SK-N-SH (cell line): ENCODE measurements around the gene NADK. TPM values are rescaled to one million over a fixed set of nuclear protein-coding genes. Genes with fewer than 3 reads are reported as not detected.
"Not testable (repeated sequence)": the region's sequence is repeated elsewhere in the genome, so short reads cannot be mapped to it uniquely, and the experiment has no call there.

Experiments used
- CTCF ChIA-PET: fragments of 300-600, 350-600 bp; formaldehyde crosslinking; extraction: SDS; loops from one replicate; lab custom pipeline; 2021; lab: Yijun Ruan, JAX
- POLR2A ChIA-PET: fragments of 350-600 bp; sonication (Branson Sonifier 250); formaldehyde crosslinking; extraction: SDS; loops from one replicate; lab custom pipeline; 2020; ENCODE audit warnings: antibody characterized with exemption, inconsistent platforms; lab: Yijun Ruan, JAX
- DNase-seq: peaks from one replicate; pipeline ENCODE4 v3.0.0; 2012
- H2AFZ ChIP-seq: fragments of 200-600 bp; sonication (generic); 2 replicates; pipeline ENCODE4 v1.8.1; 2016; ENCODE audit warnings: antibody characterized with exemption, mild to moderate bottlenecking, low read depth
- H3F3A ChIP-seq: fragments of 200-600 bp; sonication (generic); replicated peaks from 2 replicates; pipeline ENCODE3; 2016; ENCODE audit warnings: antibody characterized with exemption, mild to moderate bottlenecking; ENCODE audit not compliant: insufficient read depth
- H3K27ac ChIP-seq, 2 experiments: fragments of 200-500 bp in 1 of 2; fragments of 200-600 bp in 1 of 2; sonication (Bioruptor generic) in 1 of 2; sonication (generic), shearing (Covaris generic) in 1 of 2; 2 replicates each; pipeline versions ENCODE4 v1.5.1 to v1.6.1; 2014 to 2016; ENCODE audit warnings: low read depth in 2 of 2, inconsistent platforms in 1 of 2, low read length in 1 of 2, mild to moderate bottlenecking in 1 of 2, mixed read lengths in 1 of 2
- H3K27me3 ChIP-seq: fragments of 200-600 bp; sonication (generic), shearing (Covaris generic); 2 replicates; pipeline ENCODE4 v1.6.1; 2016; ENCODE audit warnings: mixed run types; ENCODE audit not compliant: insufficient read depth
- H3K36me3 ChIP-seq, 2 experiments: fragments of 200-500 bp in 1 of 2; fragments of 200-600 bp in 1 of 2; sonication (Bioruptor generic) in 1 of 2; sonication (generic) in 1 of 2; replicated peaks in 1 of 2; 2 replicates each; pipeline versions ENCODE3 to v1.5.1; 2014 to 2016; ENCODE audit warnings: low read length in 1 of 2, mild to moderate bottlenecking in 1 of 2; ENCODE audit not compliant: insufficient read depth in 2 of 2, control insufficient read depth in 1 of 2
- H3K4me1 ChIP-seq, 2 experiments: fragments of 200-500 bp in 1 of 2; fragments of 200-600 bp in 1 of 2; sonication (Bioruptor generic) in 1 of 2; sonication (generic), shearing (Covaris generic) in 1 of 2; 2 replicates each; pipeline versions ENCODE4 v1.5.1 to v1.6.1; 2014 to 2016; ENCODE audit warnings: low read depth in 1 of 2, low read length in 1 of 2, mixed run types in 1 of 2; ENCODE audit not compliant: insufficient read depth in 2 of 2, control insufficient read depth in 1 of 2
- H3K4me2 ChIP-seq: fragments of 200-600 bp; sonication (generic), shearing (Covaris generic); 2 replicates; pipeline ENCODE4 v1.6.1; 2017; ENCODE audit warnings: mixed run types
- H3K4me3 ChIP-seq, 2 experiments: fragments of 200-500 bp in 1 of 2; fragments of 200-600 bp in 1 of 2; sonication (Bioruptor generic) in 1 of 2; sonication (generic), shearing (Covaris generic) in 1 of 2; 2 replicates each; pipeline versions ENCODE4 v1.5.1 to v1.8.1; 2014 to 2016; ENCODE audit warnings: low read depth in 2 of 2, inconsistent platforms in 1 of 2, low read length in 1 of 2, mild to moderate bottlenecking in 1 of 2, mixed read lengths in 1 of 2, moderate library complexity in 1 of 2
- H3K79me2 ChIP-seq: fragments of 200-600 bp; sonication (generic); 2 replicates; pipeline ENCODE4 v1.8.1; 2017; ENCODE audit warnings: mild to moderate bottlenecking; ENCODE audit not compliant: insufficient read depth
- H3K9ac ChIP-seq: fragments of 200-600 bp; sonication (generic); 2 replicates; pipeline ENCODE4 v1.6.1; 2017; ENCODE audit warnings: mixed run types
- H3K9me2 ChIP-seq: fragments of 200-600 bp; sonication (generic); 2 replicates; pipeline ENCODE4 v1.6.1; 2017; ENCODE audit warnings: mixed run types
- H3K9me3 ChIP-seq: fragments of 200-600 bp; sonication (generic); 2 replicates; pipeline ENCODE4 v1.6.1; 2017; ENCODE audit warnings: mixed run types, mild to moderate bottlenecking, moderate library complexity
- H4K20me1 ChIP-seq: fragments of 200-600 bp; sonication (generic); 2 replicates; pipeline ENCODE4 v1.6.1; 2017; ENCODE audit warnings: mild to moderate bottlenecking, mixed run types; ENCODE audit not compliant: insufficient read depth
- EP300 ChIP-seq, 2 experiments: IDR thresholded peaks; 2 replicates each; pipeline versions ENCODE4 v1.4.0 to v1.6.1; 2012; ENCODE audit warnings: borderline replicate concordance in 1 of 2, low read depth in 1 of 2, low read length in 1 of 2
- EZH2phosphoT487 ChIP-seq: fragments of 200-600 bp; sonication (generic); IDR thresholded peaks from 2 replicates; pipeline ENCODE4 v1.6.1; 2017; ENCODE audit warnings: low read depth, mixed run types, mild to moderate bottlenecking, antibody characterized with exemption, moderate library complexity, borderline replicate concordance
- FOSL2 ChIP-seq: IDR thresholded peaks from 2 replicates; pipeline ENCODE4 v1.4.0; 2012; ENCODE audit warnings: low read depth, mild to moderate bottlenecking, moderate library complexity, borderline replicate concordance
- FOXJ3 ChIP-seq: sonication (generic); formaldehyde crosslinking; IDR thresholded peaks from 2 replicates; pipeline ENCODE4 v1.5.1; 2020; ENCODE audit warnings: mild to moderate bottlenecking, missing genetic modification reagents
- MEF2A ChIP-seq: IDR thresholded peaks from 2 replicates; pipeline ENCODE4 v1.4.0; 2012; ENCODE audit warnings: low read depth, borderline replicate concordance
- MXI1 ChIP-seq: IDR thresholded peaks from 2 replicates; pipeline ENCODE4 v1.6.1; 2012; ENCODE audit warnings: mild to moderate bottlenecking, low read depth, low read length, improper control_type of control experiment
- NRF1 ChIP-seq: IDR thresholded peaks from 2 replicates; pipeline ENCODE4 v1.6.1; 2012; ENCODE audit warnings: low read depth, mild to moderate bottlenecking, low read length
- POLR2AphosphoS5 ChIP-seq: IDR thresholded peaks from 2 replicates; pipeline ENCODE4 v1.6.1; 2012; ENCODE audit warnings: low read depth, low read length
- RAD21 ChIP-seq: IDR thresholded peaks from 2 replicates; pipeline ENCODE4 v1.6.1; 2012; ENCODE audit warnings: mild to moderate bottlenecking, low read length
- RCOR1 ChIP-seq: fragments of 150-350 bp; IDR thresholded peaks from 2 replicates; pipeline ENCODE4 v1.6.1; 2017; ENCODE audit warnings: antibody characterized with exemption, low read length
- RFX5 ChIP-seq: IDR thresholded peaks from 2 replicates; pipeline ENCODE4 v1.6.1; 2012; ENCODE audit warnings: mild to moderate bottlenecking, improper control_type of control experiment, low read length
- SIN3A ChIP-seq: IDR thresholded peaks from 2 replicates; pipeline ENCODE4 v1.6.1; 2012; ENCODE audit warnings: low read depth, mild to moderate bottlenecking, low read length, moderate library complexity, borderline replicate concordance
- TAF1 ChIP-seq: IDR thresholded peaks from 2 replicates; pipeline ENCODE4 v1.6.1; 2012; ENCODE audit warnings: low read depth, mild to moderate bottlenecking, low read length, moderate library complexity, borderline replicate concordance
- TEAD4 ChIP-seq: IDR thresholded peaks from 2 replicates; pipeline ENCODE4 v1.4.0; 2012; ENCODE audit warnings: mild to moderate bottlenecking, borderline replicate concordance; ENCODE audit not compliant: insufficient read depth
- YY1 ChIP-seq: IDR thresholded peaks from 2 replicates; pipeline ENCODE4 v1.4.0; 2012; ENCODE audit warnings: low read depth, mild to moderate bottlenecking
- WGBS: methylation state at CpG from one replicate; pipeline ENCODE4 v1.1.6; 2017; ENCODE audit warnings: low lambda C conversion rate; 5-methylcytosine and 5-hydroxymethylcytosine counted together
- polyA plus RNA-seq, 3 experiments: library from polyadenylated mRNA; depleted of rRNA; stranded (reverse); fragments of >200 nt; gene quantifications; 2 replicates each; pipeline ENCODE4 v1.2.3, GENCODE V29; 2012
- TF ChIP-seq, protein P1 (sequence below): fragments of 150-350 bp; IDR thresholded peaks from 2 replicates; pipeline ENCODE4 v1.6.1; 2017; ENCODE audit warnings: antibody characterized with exemption, low read length, low read depth, borderline replicate concordance
- TF ChIP-seq, protein P2 (sequence below): fragments of 200-600 bp; sonication (generic); IDR thresholded peaks from 2 replicates; pipeline ENCODE4 v1.6.1; 2017; ENCODE audit warnings: antibody characterized with exemption, mild to moderate bottlenecking, moderate library complexity

The NADK gene
- polyA plus RNA-seq, 1 of the 3 experiments (the other 2 are of a cell fraction) = 70.4 TPM

DNA sequence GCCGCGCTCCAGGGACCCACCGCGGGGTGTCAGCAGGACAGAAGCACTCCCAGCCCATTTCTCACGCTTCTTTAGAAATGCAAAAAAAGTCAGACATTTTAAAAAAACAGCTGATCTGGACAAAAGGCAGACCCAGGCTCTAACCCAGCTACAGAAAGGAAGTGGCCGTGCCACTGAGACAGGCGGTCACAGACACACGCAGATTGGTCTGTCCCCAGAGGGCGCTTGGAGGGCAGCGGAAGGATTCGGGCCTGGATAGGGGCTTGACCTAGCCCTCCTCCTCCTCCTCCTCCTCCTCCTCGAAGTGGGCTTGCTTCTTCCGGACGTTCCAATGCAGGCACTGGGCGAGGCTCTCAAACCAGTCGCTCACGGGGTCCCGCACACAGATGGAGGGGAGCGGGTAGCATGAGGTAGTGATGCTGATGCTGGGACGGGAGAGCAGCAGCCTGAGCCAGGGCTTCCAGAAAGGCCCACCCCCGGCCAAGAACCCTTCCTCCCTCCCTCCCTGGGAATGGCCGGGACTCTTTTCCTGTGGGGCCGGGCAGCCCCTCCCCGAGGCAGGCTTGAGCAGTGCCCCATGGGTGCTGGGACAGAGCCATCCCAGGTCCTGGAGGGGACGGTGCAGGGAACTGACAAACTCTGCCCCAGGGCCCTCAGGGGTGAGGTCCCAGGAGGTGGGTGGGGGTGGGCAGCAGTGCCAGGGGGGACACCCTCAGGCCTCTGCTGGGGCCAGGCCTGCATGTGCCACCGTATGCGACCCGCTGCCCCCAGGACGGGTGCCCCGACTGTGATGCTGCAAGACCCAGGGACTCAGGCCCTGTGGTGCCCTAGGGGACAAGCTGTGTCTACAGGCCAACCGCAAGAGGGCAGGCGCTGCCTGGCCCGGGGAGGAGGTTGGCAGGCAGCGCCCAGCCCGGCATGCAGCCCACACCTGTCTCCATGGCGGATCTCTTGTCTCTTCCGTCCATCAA, 25.3 kb downstream of the NADK start:
- H3K36me3 ChIP-seq = peaks cover 0 to 33% of the 10 kb centered on the region in 2 experiments
- WGBS = 95% methylated on average over 22 of the region's 37 CpGs
- CTCF ChIA-PET = interaction anchor here (0.7 to 0.9 kb wide), 2 partner anchors 153 kb away, joined by 3 to 5 read pairs; no protein-coding TSS in a partner anchor

DNA sequence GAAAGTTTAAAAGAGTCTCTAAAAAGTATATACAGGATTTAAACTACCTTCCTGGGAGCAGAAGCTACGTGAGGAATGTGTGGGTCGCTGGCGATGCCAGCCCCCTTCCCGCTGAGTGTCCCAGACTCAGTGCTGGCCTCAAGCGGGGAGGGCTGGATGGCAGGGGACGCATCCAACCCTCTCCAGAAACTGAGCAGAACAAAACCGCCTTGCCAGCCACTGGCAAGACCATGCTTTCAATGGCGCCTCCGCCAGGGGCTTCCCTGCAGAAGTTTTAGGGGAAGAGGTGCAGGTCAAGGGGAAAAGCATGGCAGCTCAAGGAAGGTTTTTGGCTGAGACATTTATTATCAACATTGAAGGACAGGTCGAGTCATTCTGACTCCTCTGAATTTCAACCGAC, 26.1 kb downstream of the NADK start:
- Histone ChIP-seq H2AFZ (no peak overlapping the region), H3K4me1 (no peaks in the 10 kb centered on the region), H3F3A (no peaks in the 10 kb centered on the region), H3K4me2 (no peak overlapping the region), H3K9ac (no peak overlapping the region), H3K4me3 (no peak overlapping the region), H3K9me2 (no peaks in the 10 kb centered on the region), H3K27ac (no peak overlapping the region), H3K27me3 (no peaks in the 10 kb centered on the region), H3K9me3 (no peaks in the 10 kb centered on the region), H4K20me1 (no peaks in the 10 kb centered on the region), H3K79me2 (no peaks in the 10 kb centered on the region), H3K36me3 (peaks cover 0 to 33% of the 10 kb centered on the region in 2 experiments)
- 95% methylated on average over 11 of the region's 11 CpGs for WGBS
- ChIA-PET POLR2A (no interaction called here), CTCF (interaction anchor here (0.7 kb wide), 1 partner anchor 154 kb away, joined by 5 read pairs; no protein-coding TSS in a partner anchor)
- TF ChIP-seq SIN3A (no peak), TEAD4 (no peak), TAF1 (no peak), EZH2phosphoT487 (no peak), RCOR1 (no peak), FOSL2 (no peak), EP300 (IDR thresholded peaks at IDR 0.05; ENCODE audit: borderline replicate concordance in 1 of 2, low read depth in 1 of 2, low read length in 1 of 2) (no peak)
- DNase-seq = no peak

More for the DNA sequence above, 25.3 kb downstream of the NADK start:
- no peak overlapping the region for H3K9ac ChIP-seq
- H4K20me1 ChIP-seq = no peaks in the 10 kb centered on the region
- DNase-seq = no peak
- no peaks in the 10 kb centered on the region for H3K9me2 ChIP-seq
- H3K4me2 ChIP-seq = no peak overlapping the region
- H3K4me3 ChIP-seq = no peak overlapping the region
- no peaks in the 10 kb centered on the region for H3K4me1 ChIP-seq
- no peaks in the 10 kb centered on the region for H3K79me2 ChIP-seq
- no peak overlapping the region; a peak in 1 of 4 replicates for H3K27ac ChIP-seq
- H3K9me3 ChIP-seq = no peaks in the 10 kb centered on the region
- H2AFZ ChIP-seq = no peak overlapping the region
- TF ChIP-seq, protein P1, sequence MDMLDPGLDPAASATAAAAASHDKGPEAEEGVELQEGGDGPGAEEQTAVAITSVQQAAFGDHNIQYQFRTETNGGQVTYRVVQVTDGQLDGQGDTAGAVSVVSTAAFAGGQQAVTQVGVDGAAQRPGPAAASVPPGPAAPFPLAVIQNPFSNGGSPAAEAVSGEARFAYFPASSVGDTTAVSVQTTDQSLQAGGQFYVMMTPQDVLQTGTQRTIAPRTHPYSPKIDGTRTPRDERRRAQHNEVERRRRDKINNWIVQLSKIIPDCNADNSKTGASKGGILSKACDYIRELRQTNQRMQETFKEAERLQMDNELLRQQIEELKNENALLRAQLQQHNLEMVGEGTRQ = no peak
- TF ChIP-seq YY1 (no peak), RAD21 (no peak), NRF1 (no peak), MXI1 (no peak), TEAD4 (no peak), FOXJ3 (no peak), RFX5 (no peak), SIN3A (no peak), POLR2AphosphoS5 (no peak), MEF2A (no peak)
- TF ChIP-seq, protein P2, sequence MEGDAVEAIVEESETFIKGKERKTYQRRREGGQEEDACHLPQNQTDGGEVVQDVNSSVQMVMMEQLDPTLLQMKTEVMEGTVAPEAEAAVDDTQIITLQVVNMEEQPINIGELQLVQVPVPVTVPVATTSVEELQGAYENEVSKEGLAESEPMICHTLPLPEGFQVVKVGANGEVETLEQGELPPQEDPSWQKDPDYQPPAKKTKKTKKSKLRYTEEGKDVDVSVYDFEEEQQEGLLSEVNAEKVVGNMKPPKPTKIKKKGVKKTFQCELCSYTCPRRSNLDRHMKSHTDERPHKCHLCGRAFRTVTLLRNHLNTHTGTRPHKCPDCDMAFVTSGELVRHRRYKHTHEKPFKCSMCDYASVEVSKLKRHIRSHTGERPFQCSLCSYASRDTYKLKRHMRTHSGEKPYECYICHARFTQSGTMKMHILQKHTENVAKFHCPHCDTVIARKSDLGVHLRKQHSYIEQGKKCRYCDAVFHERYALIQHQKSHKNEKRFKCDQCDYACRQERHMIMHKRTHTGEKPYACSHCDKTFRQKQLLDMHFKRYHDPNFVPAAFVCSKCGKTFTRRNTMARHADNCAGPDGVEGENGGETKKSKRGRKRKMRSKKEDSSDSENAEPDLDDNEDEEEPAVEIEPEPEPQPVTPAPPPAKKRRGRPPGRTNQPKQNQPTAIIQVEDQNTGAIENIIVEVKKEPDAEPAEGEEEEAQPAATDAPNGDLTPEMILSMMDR = no peak
- no peaks in the 10 kb centered on the region for H3K27me3 ChIP-seq
- H3F3A ChIP-seq = no peaks in the 10 kb centered on the region
- POLR2A ChIA-PET = no interaction called here

DNA sequence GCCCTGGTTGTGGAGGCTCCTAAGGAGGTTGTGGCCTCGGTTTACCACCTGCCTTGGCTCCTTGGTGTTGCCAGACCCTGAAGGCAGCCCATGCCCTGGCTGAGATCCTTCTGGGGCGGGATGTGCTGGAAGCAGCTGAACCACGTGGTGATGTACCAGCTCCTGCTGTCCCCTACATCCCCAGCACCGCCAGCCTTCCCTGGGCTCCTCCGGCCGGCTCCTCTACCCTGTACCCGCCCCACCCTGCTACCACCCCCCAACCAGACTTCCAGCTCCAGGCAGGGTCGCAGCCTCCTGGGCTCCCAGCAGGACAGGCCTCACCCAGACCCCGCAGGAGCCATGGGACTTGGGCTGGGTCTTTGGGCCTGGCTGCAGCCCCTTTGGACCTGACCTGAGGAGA, 28.3 kb downstream of the NADK start:
- H3F3A ChIP-seq, H3K9me3 ChIP-seq, POLR2A ChIA-PET, H3K27me3 ChIP-seq, H3K4me2 ChIP-seq, H3K79me2 ChIP-seq, H4K20me1 ChIP-seq, H3K27ac ChIP-seq, DNase-seq, H2AFZ ChIP-seq, H3K4me1 ChIP-seq, H3K4me3 ChIP-seq, H3K9me2 ChIP-seq, H3K9ac ChIP-seq, CTCF ChIA-PET: not testable (repeated sequence)
- WGBS = 81% methylated on average over 8 of the region's 9 CpGs
- peaks cover 0 to 17% of the 10 kb centered on the region in 2 experiments for H3K36me3 ChIP-seq
